HG03442 (cell line): ENCODE measurements around the gene POLR2E.

Source experiments
- ATAC-seq: cut with Tn5 transposase; IDR thresholded peaks from one replicate; pipeline ENCODE4 v1.9.1; 2021; ENCODE audit warnings: mild to moderate bottlenecking, moderate library complexity; ENCODE audit not compliant: unreplicated experiment

POLR2E gene

GRCh38 chr19:1051791-1052190 lies 43.4 kb downstream of the POLR2E start:
- ATAC-seq: no peak

GRCh38 chr19:1050989-1051788 lies 44.0 kb downstream of the POLR2E start:
- ATAC-seq: no peak

GRCh38 chr19:1049800-1050199 lies 45.4 kb downstream of the POLR2E start:
- no peak for ATAC-seq

DNA sequence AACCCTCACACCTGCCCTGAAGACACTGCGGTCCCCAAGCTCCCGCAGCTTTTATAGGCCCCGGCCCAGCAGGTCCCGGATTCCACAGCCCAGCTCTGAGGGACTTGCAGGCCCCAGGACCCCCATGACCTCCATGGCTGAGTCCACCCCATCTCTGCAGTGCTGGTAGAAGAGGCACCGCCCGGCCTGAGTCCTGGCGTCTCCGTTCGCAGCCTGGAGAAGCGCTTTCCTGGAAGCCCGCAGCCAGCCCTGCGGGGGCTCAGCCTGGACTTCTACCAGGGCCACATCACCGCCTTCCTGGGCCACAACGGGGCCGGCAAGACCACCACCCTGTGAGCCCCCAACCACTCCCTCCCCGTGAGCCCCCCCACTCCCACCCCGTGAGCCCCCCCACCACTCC lies 46.1 kb downstream of the POLR2E start:
- ATAC-seq: no peak

GRCh38 chr19:1047696-1048147 lies 47.5 kb downstream of the POLR2E start:
- ATAC-seq: no peak

- no peak for ATAC-seq
Observed at GRCh38 chr19:1046836-1047695, 48.1 kb downstream of the POLR2E start.

GRCh38 chr19:1046117-1046626 lies 49.0 kb downstream of the POLR2E start:
- ATAC-seq: no peak

GRCh38 chr19:1045247-1045603 lies 50.0 kb downstream of the POLR2E start:
- ATAC-seq: no peak

- ATAC-seq: no peak
Observed at GRCh38 chr19:1042689-1043511, 52.3 kb downstream of the POLR2E start.

GRCh38 chr19:1041835-1042685 lies 53.1 kb downstream of the POLR2E start:
- no peak for ATAC-seq

DNA sequence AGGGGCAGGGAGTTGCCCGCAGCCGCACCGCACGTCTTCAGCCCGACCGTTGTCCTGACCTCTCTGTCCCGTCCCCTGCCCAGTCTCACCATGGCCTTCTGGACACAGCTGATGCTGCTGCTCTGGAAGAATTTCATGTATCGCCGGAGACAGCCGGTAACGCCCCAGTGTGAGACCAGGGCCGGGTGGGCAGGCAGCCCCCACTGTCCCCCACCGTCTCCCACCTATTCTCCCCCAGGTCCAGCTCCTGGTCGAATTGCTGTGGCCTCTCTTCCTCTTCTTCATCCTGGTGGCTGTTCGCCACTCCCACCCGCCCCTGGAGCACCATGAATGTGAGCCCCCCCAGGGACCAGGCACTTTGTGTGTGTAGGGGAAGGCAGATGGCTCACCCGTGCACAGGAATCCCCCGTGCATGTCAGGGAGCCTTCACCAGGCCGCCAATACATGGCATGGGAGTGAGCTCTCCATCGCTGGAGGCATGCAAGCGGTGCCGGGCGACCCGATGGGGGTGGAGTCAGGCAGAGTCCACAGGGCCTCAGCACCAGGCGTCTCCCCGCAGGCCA lies 53.8 kb downstream of the POLR2E start:
- no peak for ATAC-seq

GRCh38 chr19:1040476-1041271 lies 54.5 kb downstream of the POLR2E start:
- ATAC-seq: no peak

- ATAC-seq: peak; percentile 75
Observed at GRCh38 chr19:1039646-1040475, 55.3 kb downstream of the POLR2E start, which contains the start of gene ABCA7. Gene ABCA7 (plus strand): TSS chr19:1040107. CDS start chr19:1041362, 1,255 bp downstream.

DNA sequence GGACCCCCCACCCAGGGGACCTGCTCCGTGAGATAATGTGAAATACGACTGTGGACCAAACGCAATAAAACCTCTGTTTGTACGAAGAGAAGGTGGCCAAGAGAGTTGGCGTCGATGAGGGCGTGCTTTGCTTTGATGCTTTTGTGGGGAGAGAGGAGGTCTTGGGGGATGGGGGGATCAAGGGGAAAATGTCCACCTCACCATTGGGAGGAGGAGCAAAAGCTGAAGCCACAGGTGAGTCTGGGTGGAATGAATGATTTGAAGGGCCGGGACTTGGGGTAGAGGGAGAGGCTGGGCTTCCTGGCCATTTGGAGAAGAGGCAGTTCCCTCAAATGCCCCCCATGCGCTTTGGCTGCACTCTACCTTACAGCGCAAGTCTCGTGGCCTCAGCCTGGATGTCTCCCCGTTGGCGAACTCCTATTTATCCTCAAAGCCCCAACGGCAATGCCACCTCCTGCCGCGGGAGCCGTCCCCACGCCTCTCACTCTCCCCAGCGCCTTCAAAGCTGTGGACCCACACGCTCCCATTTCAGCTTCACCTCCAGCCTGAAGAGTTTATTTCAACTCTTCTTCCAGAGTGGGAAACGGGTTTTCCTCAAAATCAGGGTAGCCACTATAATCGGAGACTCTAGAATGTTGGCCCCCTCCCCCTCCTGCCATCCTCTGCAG lies 56.1 kb downstream of the POLR2E start:
- no peak for ATAC-seq

DNA sequence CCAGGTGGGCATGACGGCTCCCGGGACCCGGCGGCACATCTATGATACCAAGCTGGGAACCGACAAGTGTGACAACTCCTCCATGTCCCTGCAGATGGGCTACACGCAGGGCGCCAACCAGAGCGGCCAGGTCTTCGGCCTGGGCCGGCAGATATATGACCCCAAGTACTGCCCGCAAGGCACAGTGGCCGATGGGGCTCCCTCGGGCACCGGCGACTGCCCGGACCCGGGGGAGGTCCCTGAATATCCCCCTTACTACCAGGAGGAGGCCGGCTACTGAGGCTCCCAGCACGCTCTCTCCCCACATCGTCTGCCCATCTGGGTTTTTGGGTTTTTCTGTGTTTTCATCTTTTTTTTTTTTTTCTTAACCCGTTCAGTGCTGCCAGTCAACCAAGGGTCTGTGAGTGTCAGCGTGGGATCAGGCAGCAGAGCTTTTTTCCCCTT lies 57.5 kb downstream of the POLR2E start:
- no peak for ATAC-seq
